Activated CD4-positive, alpha-beta T cell treated with anti-CD3 and anti-CD28 coated beads, Interleukin-10, Interleukin-2, amounts not matched to agents 100 ng/mL and 50 ng/mL, durations not matched to agents 16 hours and 8 hours (primary cell): ENCODE data around the gene KLHDC7B.
A peak's percentile ranks its signal among the peaks of the same experiment; 100 is the strongest.

Experiments used
- DNase-seq: peaks from one replicate; pipeline ENCODE4 v3.0.0-alpha.2; 2020

Gene KLHDC7B

GRCh38 chr22:50545522-50546325 is at the start of gene KLHDC7B:
Gene KLHDC7B (plus strand): TSS chr22:50545899. CDS start chr22:50546244, 345 bp downstream.
- DNase-seq = peak; percentile 68

GRCh38 chr22:50497093-50497492 is 48.6 kb upstream of the KLHDC7B start:
- DNase-seq = no peak

DNA sequence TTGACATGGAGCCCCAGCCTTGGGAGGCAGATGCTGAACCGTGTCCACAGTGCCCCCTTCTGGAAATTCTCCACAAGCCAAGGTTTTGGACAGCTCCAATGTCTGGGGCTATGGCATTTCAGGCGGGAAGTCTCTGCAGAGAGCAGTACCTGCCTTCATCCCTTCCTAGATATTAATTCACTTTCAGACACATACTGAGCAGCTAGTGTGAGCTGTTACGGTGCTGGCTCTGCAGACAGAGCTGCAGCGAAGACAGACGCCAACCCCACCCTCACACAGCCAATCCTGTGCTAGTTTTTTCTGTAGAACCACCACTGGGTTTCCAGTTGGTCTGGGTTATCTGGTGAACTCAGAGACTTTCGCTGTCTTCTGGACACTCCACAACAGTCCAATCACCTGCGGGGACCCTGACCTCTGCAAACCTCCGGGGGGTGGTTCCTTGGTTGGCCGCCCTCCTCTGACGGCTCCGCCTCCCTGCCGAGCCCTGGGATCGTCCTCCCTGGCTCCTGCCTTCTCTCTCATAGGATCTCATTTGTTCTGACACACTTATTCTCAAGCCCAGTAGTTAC is 47.3 kb upstream of the KLHDC7B start:
- DNase-seq = peak; percentile 81

DNA sequence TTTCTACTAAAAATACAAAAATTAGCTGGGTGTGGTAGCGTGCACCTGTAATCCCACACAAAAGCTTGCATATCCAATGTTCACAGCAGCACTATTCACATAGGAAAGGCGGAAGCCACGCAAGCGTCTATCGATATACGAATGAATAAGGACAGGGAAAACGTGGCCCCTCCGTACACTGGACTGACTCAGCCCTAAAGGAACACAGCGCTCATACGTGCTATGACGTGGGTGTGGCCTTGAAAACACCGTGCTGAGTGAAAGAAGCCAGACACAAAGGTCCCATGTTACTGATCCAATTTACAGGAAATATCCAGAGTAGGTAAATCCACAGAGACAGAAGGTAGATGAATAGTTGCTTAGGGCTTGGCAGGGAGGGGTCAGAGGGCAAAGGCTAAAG is 45.2 kb upstream of the KLHDC7B start:
- DNase-seq = no peak

GRCh38 chr22:50502096-50502495 is 43.6 kb upstream of the KLHDC7B start:
- no peak for DNase-seq

DNA sequence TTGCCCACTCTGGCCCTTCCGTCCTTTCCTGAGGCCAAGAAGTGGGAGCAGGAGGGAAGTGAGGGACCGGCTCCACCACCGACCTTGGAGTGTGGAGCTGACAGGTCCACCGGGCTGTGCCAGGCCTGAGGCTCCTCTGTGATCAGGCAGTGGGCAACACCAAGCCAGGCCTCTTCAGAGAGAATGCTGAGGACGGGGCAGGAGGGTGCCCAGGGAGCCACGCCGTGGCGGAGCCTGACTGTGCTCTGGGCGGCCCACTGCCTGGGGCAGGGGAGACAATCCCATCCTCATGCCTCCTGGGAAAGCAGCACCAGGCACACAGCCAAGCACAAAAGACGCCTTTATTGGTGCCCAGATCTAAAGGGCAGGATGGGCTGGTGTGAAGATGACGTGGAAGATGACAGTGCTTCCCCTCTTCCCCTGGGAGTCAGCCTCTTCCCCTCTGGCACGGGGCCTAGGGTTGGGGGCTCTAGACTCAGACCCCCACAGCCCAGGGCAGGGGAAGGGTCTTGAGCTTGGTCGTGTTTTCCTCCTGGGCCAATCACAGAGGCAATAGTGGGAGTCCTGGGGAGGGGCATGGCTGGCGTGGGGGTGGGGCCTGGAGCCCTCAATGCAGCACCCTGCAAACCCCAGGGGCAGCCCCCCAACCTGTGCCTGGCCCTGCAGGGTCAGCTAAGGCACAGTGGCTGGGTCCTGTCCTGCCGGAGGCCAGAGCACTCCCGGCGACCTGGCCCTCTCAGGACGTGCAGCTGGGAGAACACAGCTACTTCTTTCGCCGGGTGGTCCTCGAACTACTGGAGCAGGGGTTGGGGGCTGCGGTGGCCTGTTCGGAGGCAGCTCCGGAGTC is 42.8 kb upstream of the KLHDC7B start:
- no peak for DNase-seq

DNA sequence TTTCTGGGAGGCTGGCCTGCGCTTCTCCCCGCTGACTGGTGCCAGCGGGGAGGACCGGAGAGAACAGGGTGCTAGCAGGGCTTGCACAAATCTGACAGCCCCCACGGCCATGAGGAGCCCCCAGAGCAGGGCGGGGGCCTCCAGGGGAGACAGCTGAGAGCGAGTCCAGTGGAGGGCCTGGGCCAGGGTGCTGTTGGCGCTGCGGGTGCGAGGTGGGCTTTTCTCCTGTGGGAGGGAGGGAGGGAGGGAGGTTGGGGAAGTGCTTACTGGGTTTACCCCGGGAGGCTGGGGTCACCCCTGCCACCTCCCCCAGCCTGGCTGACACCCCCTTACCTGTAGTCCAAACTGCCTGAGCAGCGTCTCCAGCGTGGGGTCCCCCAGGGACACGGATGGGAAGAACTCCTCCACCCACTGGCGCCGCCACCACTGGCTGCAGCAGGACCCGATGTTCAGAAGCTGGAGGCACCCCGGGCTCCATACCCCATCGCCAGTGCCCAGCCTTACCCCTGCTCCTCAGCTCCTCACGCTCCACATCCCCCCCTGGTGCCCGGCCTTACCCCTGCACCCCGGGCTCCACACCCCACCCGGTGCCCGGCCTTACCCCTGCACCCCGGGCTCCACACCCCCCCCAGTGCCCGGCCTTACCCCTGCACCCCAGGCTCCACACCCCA is 42.1 kb upstream of the KLHDC7B start:
- DNase-seq = peak; percentile 26

- DNase-seq = no peak
Observed at GRCh38 chr22:50504369-50505211, 41.1 kb upstream of the KLHDC7B start.

DNA sequence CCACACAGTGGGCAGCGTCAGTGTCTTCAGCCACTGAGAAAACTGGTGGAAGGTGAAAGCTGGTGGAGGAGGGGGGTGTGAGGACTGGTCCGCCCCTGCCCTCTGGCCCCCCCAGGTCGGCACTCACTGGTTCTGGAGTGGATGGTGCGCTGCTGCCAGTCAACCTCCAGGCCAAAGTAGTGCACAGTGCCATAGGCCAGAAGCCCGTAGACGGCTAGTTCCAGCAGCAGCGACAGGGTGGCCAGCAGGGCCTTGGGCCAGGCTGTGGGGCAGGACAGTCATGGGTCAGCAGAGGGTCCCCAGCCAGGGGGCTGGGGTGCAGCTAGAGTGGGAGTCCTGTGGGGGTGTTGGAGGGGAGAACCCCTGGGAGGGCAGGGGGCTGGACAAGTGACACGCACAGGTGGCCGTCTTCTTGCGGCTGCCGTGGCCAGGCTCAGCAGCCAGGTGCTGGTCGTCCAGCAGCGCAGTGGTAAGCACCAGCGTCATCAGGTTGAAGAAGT is 40.4 kb upstream of the KLHDC7B start:
- DNase-seq = no peak

DNA sequence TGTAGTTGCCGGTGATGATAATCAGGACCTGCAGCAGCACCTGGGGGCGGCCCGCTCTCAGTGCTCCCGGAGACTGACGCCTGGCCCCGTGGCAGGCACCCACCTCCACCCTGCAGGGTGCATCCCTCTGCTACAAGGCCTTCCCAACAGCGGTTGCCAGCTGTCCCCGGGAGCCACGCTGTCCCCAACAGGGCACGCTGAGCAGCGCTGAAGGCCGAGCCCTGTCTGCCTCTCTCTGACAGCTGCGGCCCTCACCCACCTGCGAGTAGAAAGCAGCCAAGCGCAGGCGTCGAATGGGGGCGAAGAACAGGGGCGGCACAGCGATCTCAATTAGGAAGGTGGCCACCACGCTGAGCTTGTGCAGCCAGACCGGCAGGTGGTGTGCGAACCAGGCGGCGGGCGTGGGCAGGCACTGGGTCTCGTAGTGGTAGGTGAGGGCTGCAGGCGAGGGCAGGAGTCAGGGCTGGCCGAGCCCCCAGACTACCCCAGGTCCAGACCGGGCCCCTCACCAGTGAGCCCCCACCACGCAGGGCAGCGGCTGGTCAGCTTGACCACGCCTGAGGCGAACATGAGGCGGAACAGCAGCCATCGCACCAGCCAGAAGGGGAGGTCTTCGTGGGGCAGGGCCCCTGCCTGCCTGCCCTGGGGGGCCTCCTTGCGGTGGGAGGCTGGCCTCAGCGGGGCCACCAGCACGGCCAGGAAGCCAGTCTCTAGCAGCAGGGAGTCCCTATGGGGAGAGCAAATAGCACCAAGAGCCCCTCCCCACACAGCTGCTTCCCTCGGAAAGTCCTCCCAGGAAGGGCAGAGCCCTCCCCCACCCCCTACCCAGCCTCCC is 39.7 kb upstream of the KLHDC7B start:
- no peak for DNase-seq

GRCh38 chr22:50506611-50507420 is 38.9 kb upstream of the KLHDC7B start:
- no peak for DNase-seq

DNA sequence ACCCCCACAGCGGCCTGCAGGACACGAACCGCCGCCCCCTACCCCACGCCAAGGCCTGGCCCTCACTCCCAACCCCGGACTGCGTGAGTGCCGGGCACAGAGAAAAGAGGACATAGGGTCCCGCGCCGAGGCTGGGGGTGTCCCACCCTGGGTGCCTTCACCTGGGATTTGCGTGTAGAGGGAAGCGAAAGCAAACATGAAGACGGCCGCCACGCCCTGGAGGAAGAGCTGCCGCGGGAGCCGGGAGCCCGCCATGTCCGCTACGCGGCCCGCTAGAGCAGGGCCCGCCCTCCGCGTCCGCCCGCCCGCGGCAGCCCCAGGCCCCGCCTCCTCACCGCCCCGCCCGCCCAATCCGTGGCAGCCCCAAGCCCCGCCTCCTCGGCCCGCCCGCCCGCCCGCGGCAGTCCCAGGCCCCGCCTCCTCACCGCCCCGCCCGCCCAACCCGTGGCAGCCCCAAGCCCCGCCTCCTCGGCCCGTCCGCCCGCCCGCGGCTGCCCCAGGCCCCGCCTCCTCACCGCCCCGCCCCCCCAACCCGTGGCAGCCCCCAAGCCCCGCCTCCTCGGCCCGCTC is 38.2 kb upstream of the KLHDC7B start, which contains the start of gene LMF2:
Gene LMF2, minus strand, starts transcription at position 282 of the 570 bp plus-strand sequence. Its CDS starts 27 bp downstream, at position 255.
- DNase-seq = peak; percentile 94

- DNase-seq = peak; percentile 98
Observed at GRCh38 chr22:50507991-50508884, 37.5 kb upstream of the KLHDC7B start, which contains the start of gene NCAPH2. Gene NCAPH2 (plus strand): TSS chr22:50508224. CDS start chr22:50508338, 114 bp downstream.

- no peak for DNase-seq
Observed at GRCh38 chr22:50508897-50509296, 36.8 kb upstream of the KLHDC7B start.

DNA sequence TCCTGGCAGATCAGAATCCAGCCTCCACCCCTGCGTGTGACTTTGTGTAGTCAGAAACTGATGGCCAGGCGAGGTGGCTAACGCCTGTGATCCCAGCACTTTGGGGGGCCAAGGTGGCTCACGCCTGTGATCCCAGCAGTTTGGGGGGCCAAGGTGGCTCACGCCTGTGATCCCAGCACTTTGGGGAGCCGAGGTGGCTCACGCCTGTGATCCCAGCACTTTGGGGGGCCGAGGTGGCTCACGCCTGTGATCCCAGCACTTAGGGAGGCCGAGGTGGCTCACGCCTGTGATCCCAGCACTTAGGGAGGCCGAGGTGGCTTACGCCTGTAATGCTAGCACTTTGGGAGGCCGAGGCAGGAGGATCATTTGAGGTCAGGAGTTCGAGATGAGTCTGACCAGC is 32.5 kb upstream of the KLHDC7B start:
- DNase-seq = no peak

DNA sequence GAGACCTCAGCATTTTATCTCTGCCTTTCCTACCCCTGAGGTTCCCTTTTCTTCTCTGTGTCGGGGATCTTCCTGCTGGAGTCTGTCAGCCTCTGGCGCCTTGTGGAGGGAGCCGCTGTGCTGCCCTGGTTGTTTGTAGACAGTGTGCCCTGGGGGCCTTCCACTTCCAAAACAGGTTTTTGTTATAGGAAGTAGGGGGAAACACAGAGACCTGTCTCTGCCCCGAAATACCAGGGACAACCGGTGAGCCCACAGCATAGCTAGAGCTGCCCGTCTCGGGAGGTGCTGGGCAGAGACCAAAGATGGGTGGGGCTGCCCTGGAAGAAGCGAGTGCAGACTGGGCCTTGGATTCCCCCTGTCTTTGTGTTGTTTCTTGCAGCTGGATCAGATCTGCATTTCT is 29.6 kb upstream of the KLHDC7B start:
- no peak for DNase-seq

DNA sequence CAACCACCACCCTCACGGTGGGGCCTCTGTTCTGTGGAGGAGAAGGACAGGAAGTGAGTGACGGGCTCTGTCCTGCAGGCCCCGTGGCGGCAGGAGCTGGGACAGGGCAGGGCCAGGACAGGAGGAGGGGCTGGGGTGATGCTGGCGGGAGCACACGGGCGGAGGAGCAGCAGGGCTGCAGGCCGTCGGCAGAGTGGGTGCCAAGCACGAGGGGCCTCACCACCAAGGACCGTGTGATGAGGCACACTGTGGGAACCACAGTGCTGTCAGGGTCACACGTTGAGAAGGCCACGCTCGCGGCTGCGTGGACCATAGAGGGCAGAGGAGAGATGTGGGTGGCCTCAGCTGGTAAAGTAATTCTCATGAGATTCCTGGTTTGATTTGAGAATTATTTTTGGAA is 28.8 kb upstream of the KLHDC7B start:
- no peak for DNase-seq
